ENCODE results near the gene ATP5ME. TPM values are rescaled to one million over a fixed set of nuclear protein-coding genes. Genes with fewer than 3 reads are reported as not detected.
A peak's percentile ranks its signal among the peaks of the same experiment; 100 is the strongest.

The ATP5ME gene
- total and polyA plus RNA-seq, 2 of the 13 experiments (the other 11 are each of a cell fraction or from before 2014, with no cell fraction given): 305 to 753 TPM

DNA sequence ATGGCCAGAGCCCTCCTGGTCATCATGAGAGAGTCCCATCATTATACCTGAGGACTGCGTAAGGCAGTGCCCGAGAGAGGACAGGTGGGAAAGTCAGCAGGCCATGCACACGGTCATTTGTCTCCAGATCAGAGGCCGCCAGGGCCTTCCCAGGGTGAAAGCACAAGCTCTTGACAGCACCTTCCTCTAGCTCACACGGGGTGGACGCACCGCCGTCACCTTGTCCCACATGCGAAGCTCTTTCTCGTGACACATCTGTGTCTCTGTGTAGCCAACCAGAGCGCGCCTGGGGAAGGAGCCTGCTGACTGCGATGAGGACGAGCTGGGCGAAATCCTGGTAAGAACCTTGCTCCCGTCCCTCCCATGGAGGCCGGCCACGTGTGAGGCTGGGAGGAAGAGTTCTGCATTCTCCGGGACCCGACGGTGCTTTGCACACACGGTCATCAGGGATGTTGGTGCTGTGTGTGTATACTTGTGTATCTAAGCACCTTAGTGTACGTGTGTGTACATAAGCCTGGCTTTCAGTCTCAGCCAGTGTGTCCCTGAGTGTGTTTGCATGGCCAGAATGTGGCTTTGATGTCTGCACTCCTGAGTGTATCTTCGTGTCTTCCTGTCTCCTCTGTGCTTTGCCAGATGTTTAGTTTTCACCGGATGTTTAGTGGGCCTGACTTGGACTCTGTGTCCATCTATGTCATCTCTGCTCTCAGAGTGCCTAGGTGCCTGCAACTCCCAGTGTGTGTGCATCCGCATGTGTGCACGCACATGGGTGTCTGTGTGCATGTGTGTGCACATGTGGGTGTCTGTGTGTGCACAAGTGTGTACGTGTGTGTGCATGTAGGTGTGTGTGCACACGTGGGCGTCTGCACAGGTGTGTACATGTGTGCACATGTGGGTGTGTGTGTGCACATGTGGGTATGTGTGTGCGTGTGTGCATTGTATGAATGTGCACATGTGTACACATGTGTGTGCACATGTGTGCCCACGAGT lies 15.1 kb downstream of the ATP5ME start (continued):
- no peak for TF ChIP-seq ZNF766 (CRISPR knock-in tag; IDR thresholded peaks at IDR 0.05; ENCODE audit: borderline replicate concordance)
- peak; percentile 64; the same call in 1 of the 2 replicates for TF ChIP-seq FOXO1 (CRISPR knock-in tag; IDR thresholded peaks at IDR 0.05)
- no peak for TF ChIP-seq TMF1 (CRISPR knock-in tag; IDR thresholded peaks at IDR 0.05; ENCODE audit: low read depth)
- TF ChIP-seq ZNF564 (CRISPR knock-in tag; IDR thresholded peaks at IDR 0.05): no peak
- no peak for TF ChIP-seq ZSCAN30 (CRISPR knock-in tag; IDR thresholded peaks at IDR 0.05)
- TF ChIP-seq HMG20A (CRISPR knock-in tag; IDR thresholded peaks at IDR 0.05; ENCODE audit: borderline replicate concordance): no peak; the same call in 1 of the 2 replicates
- peak; percentile 28; the same call in 1 of the 2 replicates for TF ChIP-seq ARID4A (CRISPR knock-in tag; IDR thresholded peaks at IDR 0.05; ENCODE audit: borderline replicate concordance)
- TF ChIP-seq ZNF503 (CRISPR knock-in tag; IDR thresholded peaks at IDR 0.05): no peak
- TF ChIP-seq, protein P1, sequence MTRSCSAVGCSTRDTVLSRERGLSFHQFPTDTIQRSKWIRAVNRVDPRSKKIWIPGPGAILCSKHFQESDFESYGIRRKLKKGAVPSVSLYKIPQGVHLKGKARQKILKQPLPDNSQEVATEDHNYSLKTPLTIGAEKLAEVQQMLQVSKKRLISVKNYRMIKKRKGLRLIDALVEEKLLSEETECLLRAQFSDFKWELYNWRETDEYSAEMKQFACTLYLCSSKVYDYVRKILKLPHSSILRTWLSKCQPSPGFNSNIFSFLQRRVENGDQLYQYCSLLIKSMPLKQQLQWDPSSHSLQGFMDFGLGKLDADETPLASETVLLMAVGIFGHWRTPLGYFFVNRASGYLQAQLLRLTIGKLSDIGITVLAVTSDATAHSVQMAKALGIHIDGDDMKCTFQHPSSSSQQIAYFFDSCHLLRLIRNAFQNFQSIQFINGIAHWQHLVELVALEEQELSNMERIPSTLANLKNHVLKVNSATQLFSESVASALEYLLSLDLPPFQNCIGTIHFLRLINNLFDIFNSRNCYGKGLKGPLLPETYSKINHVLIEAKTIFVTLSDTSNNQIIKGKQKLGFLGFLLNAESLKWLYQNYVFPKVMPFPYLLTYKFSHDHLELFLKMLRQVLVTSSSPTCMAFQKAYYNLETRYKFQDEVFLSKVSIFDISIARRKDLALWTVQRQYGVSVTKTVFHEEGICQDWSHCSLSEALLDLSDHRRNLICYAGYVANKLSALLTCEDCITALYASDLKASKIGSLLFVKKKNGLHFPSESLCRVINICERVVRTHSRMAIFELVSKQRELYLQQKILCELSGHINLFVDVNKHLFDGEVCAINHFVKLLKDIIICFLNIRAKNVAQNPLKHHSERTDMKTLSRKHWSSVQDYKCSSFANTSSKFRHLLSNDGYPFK (CRISPR knock-in tag; IDR thresholded peaks at IDR 0.05; ENCODE audit: borderline replicate concordance): no peak; the same call in 1 of the 2 replicates
- no peak for TF ChIP-seq ZNF557 (CRISPR knock-in tag; IDR thresholded peaks at IDR 0.05)
- TF ChIP-seq, protein P2, sequence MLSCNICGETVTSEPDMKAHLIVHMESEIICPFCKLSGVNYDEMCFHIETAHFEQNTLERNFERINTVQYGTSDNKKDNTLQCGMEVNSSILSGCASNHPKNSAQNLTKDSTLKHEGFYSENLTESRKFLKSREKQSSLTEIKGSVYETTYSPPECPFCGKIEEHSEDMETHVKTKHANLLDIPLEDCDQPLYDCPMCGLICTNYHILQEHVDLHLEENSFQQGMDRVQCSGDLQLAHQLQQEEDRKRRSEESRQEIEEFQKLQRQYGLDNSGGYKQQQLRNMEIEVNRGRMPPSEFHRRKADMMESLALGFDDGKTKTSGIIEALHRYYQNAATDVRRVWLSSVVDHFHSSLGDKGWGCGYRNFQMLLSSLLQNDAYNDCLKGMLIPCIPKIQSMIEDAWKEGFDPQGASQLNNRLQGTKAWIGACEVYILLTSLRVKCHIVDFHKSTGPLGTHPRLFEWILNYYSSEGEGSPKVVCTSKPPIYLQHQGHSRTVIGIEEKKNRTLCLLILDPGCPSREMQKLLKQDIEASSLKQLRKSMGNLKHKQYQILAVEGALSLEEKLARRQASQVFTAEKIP (CRISPR knock-in tag; IDR thresholded peaks at IDR 0.05; ENCODE audit: borderline replicate concordance): no peak
- no peak for TF ChIP-seq ZNF605 (CRISPR knock-in tag; IDR thresholded peaks at IDR 0.05)

Measured in HepG2 (cell line).